Transverse colon (tissue), 4 donors: ENCODE data around the gene KIF16B. TPM values are rescaled to one million over a fixed set of nuclear protein-coding genes. Genes with fewer than 3 reads are reported as not detected.

Experiments
- DNase-seq: peaks from one replicate; pipeline ENCODE4 v3.0.0-alpha.2; 2019
- H3K27ac ChIP-seq, 4 donors: fragments of 200-600 bp; sonication (generic); 2 replicates each; pipeline ENCODE4 v1.5.1; 2016 to 2018; ENCODE audit warnings: inconsistent platforms in 4 of 4
- H3K27me3 ChIP-seq: fragments of 200-600 bp; sonication (generic); 2 replicates; pipeline ENCODE4 v1.5.1; 2017; ENCODE audit warnings: inconsistent platforms
- H3K36me3 ChIP-seq, 4 donors: fragments of 200-600 bp; sonication (generic); 2 replicates each; pipeline ENCODE4 v1.5.1; 2017 to 2019; ENCODE audit warnings: inconsistent platforms in 4 of 4
- H3K4me1 ChIP-seq, 4 donors: fragments of 200-600 bp; sonication (generic); 2 replicates each; pipeline ENCODE4 v1.5.1; 2017 to 2020; ENCODE audit warnings: inconsistent platforms in 4 of 4
- H3K4me3 ChIP-seq, 4 donors: fragments of 200-600 bp; sonication (generic); 1 replicate in 1 of 4; 2 replicates in 3 of 4; pipeline versions ENCODE4 v1.5.1 to v1.6.1; 2017 to 2019; ENCODE audit warnings: inconsistent platforms in 4 of 4
- H3K9me3 ChIP-seq, 2 donors: fragments of 200-600 bp; sonication (generic); 2 replicates each; pipeline ENCODE4 v1.5.1; 2017 to 2019; ENCODE audit warnings: inconsistent platforms in 2 of 2
- CTCF ChIP-seq, 5 experiments: fragments of 200-600 bp in 3 of 5; fragments of 450-650 bp in 2 of 5; sonication (generic) in 3 of 5; IDR thresholded peaks; 1 replicate in 2 of 5; 2 replicates in 3 of 5; pipeline ENCODE4 v1.5.1; 2016 to 2017; ENCODE audit warnings: antibody characterized with exemption in 5 of 5, inconsistent platforms in 3 of 5, mild to moderate bottlenecking in 2 of 5, moderate library complexity in 1 of 5
- EP300 ChIP-seq: sonication (generic); formaldehyde crosslinking; IDR thresholded peaks from one replicate; pipeline ENCODE4 v1.6.1; 2017; ENCODE audit warnings: antibody characterized with exemption, low read depth
- POLR2A ChIP-seq: fragments of 450-650 bp; IDR thresholded peaks from one replicate; pipeline ENCODE4 v1.6.1; 2016; ENCODE audit warnings: antibody characterized with exemption, mild to moderate bottlenecking, moderate library complexity
- POLR2AphosphoS5 ChIP-seq, 3 donors: sonication (generic); formaldehyde crosslinking; IDR thresholded peaks; one replicate each; pipeline ENCODE4 v1.6.1; 2016; ENCODE audit warnings: antibody characterized with exemption in 3 of 3
- WGBS, 2 donors: methylation state at CpG; one replicate each; pipeline ENCODE4 v1.1.5; 2018; ENCODE audit warnings: low coverage in 1 of 2; 5-methylcytosine and 5-hydroxymethylcytosine counted together
- in situ Hi-C, 4 donors: fragments of 200-750 bp; cut with MboI; loops; one replicate each; pipeline versions ENCODE4 v1.15.0 to v1.15.1; 2017; ENCODE audit warnings: low sequenced_read_pairs in 3 of 4, low pct_ligation_motif_present in 1 of 4, low pct_unique_long_range_greater_than_20kb in 1 of 4
- intact Hi-C: fragments of 100-400 bp; cut with DNase I; formaldehyde crosslinking; loops from one replicate; pipeline ENCODE4 v1.15.1; 2023; ENCODE audit warnings: low total_unique reads
- total RNA-seq, 4 donors: library from RNA; depleted of rRNA; stranded (reverse); fragments of >200 nt; gene quantifications; one replicate each; pipeline ENCODE4 v1.1.0, GENCODE V29; 2016

The KIF16B gene
- total RNA-seq, 4 donors from 2014 or later: 82.7 to 154 (median 90.1) TPM

- intact Hi-C loops (no loop called here), in situ Hi-C loops (no loop called here)
- no peak overlapping the region for H3K4me3 ChIP-seq
- H3K27me3 ChIP-seq: no peaks in the 10 kb centered on the region
- no peak for TF ChIP-seq EP300
- no peak for TF ChIP-seq POLR2AphosphoS5 (IDR thresholded peaks at IDR 0.05)
- no peak for TF ChIP-seq POLR2A
- no peak for TF ChIP-seq CTCF (IDR thresholded peaks at IDR 0.05)
- 91 to 92% methylated on average over 5 of the region's 5 CpGs for WGBS, 2 donors
- H3K9me3 ChIP-seq: no peaks in the 10 kb centered on the region
- H3K4me1 ChIP-seq: no peaks in the 10 kb centered on the region
- peaks cover 0 to 26% (median 13%) of the 10 kb centered on the region in 4 donors for H3K36me3 ChIP-seq
- DNase-seq: no peak
- no peak overlapping the region for H3K27ac ChIP-seq
These were observed 169.1 kb downstream of the KIF16B start for GRCh38 chr20:16404171-16404570.

GRCh38 chr20:16400234-16400633 is 173.0 kb downstream of the KIF16B start:
- intact Hi-C loops (no loop called here), in situ Hi-C loops (no loop called here)
- DNase-seq: no peak
- H3K36me3 ChIP-seq: peaks cover 0 to 21% (median 10%) of the 10 kb centered on the region in 4 donors
- no peaks in the 10 kb centered on the region for H3K9me3 ChIP-seq
- no peak overlapping the region for H3K27ac ChIP-seq
- no peak for TF ChIP-seq EP300
- no peak for TF ChIP-seq CTCF (IDR thresholded peaks at IDR 0.05)
- TF ChIP-seq POLR2A: no peak
- no peak for TF ChIP-seq POLR2AphosphoS5 (IDR thresholded peaks at IDR 0.05)
- no peak overlapping the region for H3K4me3 ChIP-seq
- peaks cover 0 to 11% (median 0%) of the 10 kb centered on the region in 4 donors for H3K4me1 ChIP-seq
- no peaks in the 10 kb centered on the region for H3K27me3 ChIP-seq

- TF ChIP-seq POLR2A (no peak), EP300 (no peak), POLR2AphosphoS5 (IDR thresholded peaks at IDR 0.05) (no peak), CTCF (IDR thresholded peaks at IDR 0.05) (no peak)
- DNase-seq: no peak
- intact Hi-C loops (no loop called here), in situ Hi-C loops (no loop called here)
- Histone ChIP-seq H3K4me3 (no peak overlapping the region), H3K36me3 (peaks cover 0 to 20% (median 7%) of the 10 kb centered on the region in 4 donors), H3K27me3 (no peaks in the 10 kb centered on the region), H3K4me1 (peaks cover 0 to 11% (median 0%) of the 10 kb centered on the region in 4 donors), H3K9me3 (no peaks in the 10 kb centered on the region), H3K27ac (no peak overlapping the region)
These were observed 173.4 kb downstream of the KIF16B start for GRCh38 chr20:16399801-16400200.

GRCh38 chr20:16397086-16397485 is 176.2 kb downstream of the KIF16B start:
- H3K4me3 ChIP-seq: no peak overlapping the region
- WGBS, 2 donors: 20 to 61% methylated on average over 1 to 4 of the region's 4 CpGs
- H3K27me3 ChIP-seq: no peaks in the 10 kb centered on the region
- no peaks in the 10 kb centered on the region for H3K9me3 ChIP-seq
- no peak overlapping the region for H3K27ac ChIP-seq
- in situ Hi-C loops: no loop called here
- TF ChIP-seq EP300 (no peak), POLR2A (no peak), POLR2AphosphoS5 (IDR thresholded peaks at IDR 0.05) (no peak)
- DNase-seq: no peak
- peaks cover 0 to 6% (median 1%) of the 10 kb centered on the region in 4 donors for H3K36me3 ChIP-seq
- H3K4me1 ChIP-seq: peaks cover 0 to 21% (median 0%) of the 10 kb centered on the region in 4 donors
- intact Hi-C loops: no loop called here

GRCh38 chr20:16395366-16395765 is 177.9 kb downstream of the KIF16B start:
- peaks cover 0 to 9% (median 3%) of the 10 kb centered on the region in 4 donors for H3K36me3 ChIP-seq
- H3K4me3 ChIP-seq: no peak overlapping the region
- H3K27me3 ChIP-seq: no peaks in the 10 kb centered on the region
- H3K4me1 ChIP-seq: peaks cover 0 to 21% (median 0%) of the 10 kb centered on the region in 4 donors
- WGBS, 2 donors: 86% methylated on average over 1 of the region's 1 CpG; no CpG with 5 or more reads in 1 of the 2 donors
- H3K9me3 ChIP-seq: no peaks in the 10 kb centered on the region
- in situ Hi-C loops (no loop called here), intact Hi-C loops (no loop called here)
- no peak overlapping the region for H3K27ac ChIP-seq
- TF ChIP-seq EP300 (no peak), POLR2AphosphoS5 (IDR thresholded peaks at IDR 0.05) (no peak), POLR2A (no peak), CTCF (IDR thresholded peaks at IDR 0.05) (no peak)
- no peak for DNase-seq
